Heart left ventricle (tissue), 13 donors: ENCODE measurements around the gene ALCAM.

ENCODE experiments used
- CTCF ChIP-seq, 12 donors: fragments of 200-600 bp; sonication (generic) in 4 of 12; IDR thresholded peaks; one replicate each; pipeline versions ENCODE4 v1.5.0 to v1.8.0; 2018 to 2022; ENCODE audit warnings: antibody characterized with exemption in 12 of 12, mild to moderate bottlenecking in 5 of 12
- POLR2A ChIP-seq, 2 donors: fragments of 450-650 bp; IDR thresholded peaks; one replicate each; pipeline ENCODE4 v1.6.1; 2017; ENCODE audit warnings: antibody characterized with exemption in 2 of 2, mild to moderate bottlenecking in 2 of 2, moderate library complexity in 2 of 2
- donor health status: ischemic (EF 13 %, LVEDD 7.1; RV severe dilation, severe dysfunction).
- donor health status: DM: no; HTN: yes; CAD: no.
- donor health status: DM: no; HTN: no; CAD: no.
- donor health status: ischemic (EF 25% LVEDD 6.9; RV normal size, moderate dysfunction).
- donor health status: ischemic (EF 25% LVEDD 5.7; RV mildly dilated, moderate dysfunction).
- donor health status: ischemic (EF 35%, LVEDD 5.7; RV mildly dilated, moderate dysfunction).
- donor health status: nonischemic (EF 11% LVEDD 7.7; RV severe dilation, severe dysfunction).
- donor health status: DM: yes; HTN: yes; CAD: no.
- donor health status: PGD.
- donor health status: ischemic (EF 29% LVEDD 5.4; RV normal size, mild dysfunction).
- donor health status: nonischemic (EF 23%, LVEDD 6.1; RV moderate dilation, normal function).

GRCh38 chr3:105518203-105518602 is 151.5 kb downstream of the ALCAM start:
- no peak for TF ChIP-seq CTCF (IDR thresholded peaks at IDR 0.05)
- TF ChIP-seq POLR2A (IDR thresholded peaks at IDR 0.05) = no peak
